Stimulated activated CD4-positive, alpha-beta T cell treated with anti-CD3 and anti-CD28 coated beads, Interleukin-12 subunit alpha, Interleukin-12 subunit beta, amount 100 ng/mL, for 4 hours (primary cell): ENCODE results near the gene SERPINA12.
A peak's percentile ranks its signal among the peaks of the same experiment; 100 is the strongest.

ENCODE experiments used
- DNase-seq: peaks from one replicate; pipeline ENCODE4 v3.0.0-alpha.2; 2020

The SERPINA12 gene

GRCh38 chr14:94509356-94509755, at the start of gene SERPINA12:
Gene SERPINA12 (minus strand): TSS chr14:94509469. CDS start chr14:94498397, 11,072 bp downstream.
- no peak for DNase-seq

- no peak for DNase-seq
These were observed 49.6 kb upstream of the SERPINA12 start for GRCh38 chr14:94558842-94559241.

GRCh38 chr14:94557327-94557726, 48.1 kb upstream of the SERPINA12 start:
- DNase-seq: no peak

GRCh38 chr14:94555991-94556390, 46.7 kb upstream of the SERPINA12 start:
- no peak for DNase-seq

GRCh38 chr14:94550041-94550440, 40.8 kb upstream of the SERPINA12 start:
- DNase-seq: no peak

GRCh38 chr14:94548999-94549985, 40.0 kb upstream of the SERPINA12 start:
- peak; percentile 63 for DNase-seq

- DNase-seq: no peak
These were observed 39.1 kb upstream of the SERPINA12 start for GRCh38 chr14:94548131-94548998.

GRCh38 chr14:94547726-94548125, 38.5 kb upstream of the SERPINA12 start:
- DNase-seq: no peak

DNA sequence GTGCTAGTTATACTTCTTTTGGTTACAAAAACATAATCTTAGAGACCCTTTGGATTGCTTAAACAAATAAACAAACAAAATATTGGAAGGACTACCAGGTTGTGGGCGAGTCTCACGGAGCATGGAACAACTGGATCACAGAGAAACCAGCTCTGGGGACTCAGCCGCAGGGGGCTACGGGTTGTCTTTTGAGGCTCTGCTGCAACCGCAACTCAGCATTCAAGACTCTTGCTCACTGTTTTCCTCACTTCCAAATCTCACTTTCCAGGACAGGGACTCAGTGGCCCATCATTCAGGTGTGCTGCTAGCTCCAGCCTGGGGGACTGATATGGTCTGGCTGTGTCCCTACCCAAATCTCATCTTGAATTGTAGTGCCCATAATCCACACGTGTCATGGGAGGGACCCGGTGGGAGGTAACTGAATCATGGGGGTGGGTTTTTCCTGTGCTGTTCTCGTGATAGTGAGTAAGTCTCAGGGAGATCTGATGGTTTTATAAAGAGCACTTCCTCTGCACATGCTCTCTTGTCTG, 37.9 kb upstream of the SERPINA12 start:
- no peak for DNase-seq

DNA sequence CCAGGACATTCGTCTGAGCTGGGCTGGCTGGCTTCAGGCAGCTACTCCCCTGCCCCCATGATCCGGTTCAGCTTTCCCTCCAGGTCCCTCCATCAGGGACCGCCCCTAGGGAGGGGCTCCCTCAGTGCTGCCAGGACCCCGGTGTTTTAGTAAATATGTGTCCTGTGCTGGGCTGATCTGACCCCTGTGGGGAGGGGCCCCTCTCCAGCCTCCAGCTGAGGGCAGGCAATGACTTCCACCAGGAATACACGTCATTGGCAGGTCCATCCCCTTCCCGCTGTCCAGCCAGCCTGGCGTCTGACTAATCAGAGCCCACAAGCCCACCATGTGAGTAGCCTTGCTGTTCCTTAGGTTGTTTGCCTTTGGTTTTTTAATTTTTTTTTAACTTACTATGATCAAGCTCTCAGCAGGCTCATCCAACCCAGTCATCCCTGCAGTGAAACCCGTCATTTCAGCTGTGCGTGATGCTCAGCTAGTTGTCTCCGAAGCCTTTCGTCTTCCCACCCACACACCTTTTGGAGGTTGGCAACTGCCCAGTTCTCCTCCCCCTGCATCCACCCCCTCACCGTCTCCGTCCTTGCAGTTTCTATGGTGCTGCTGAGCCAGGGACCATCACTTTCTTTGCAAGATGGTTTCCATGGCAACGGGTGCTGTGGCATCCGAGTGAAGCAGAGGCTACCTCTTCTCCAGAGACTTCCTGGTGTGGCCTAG, 36.0 kb upstream of the SERPINA12 start:
- DNase-seq: no peak

DNA sequence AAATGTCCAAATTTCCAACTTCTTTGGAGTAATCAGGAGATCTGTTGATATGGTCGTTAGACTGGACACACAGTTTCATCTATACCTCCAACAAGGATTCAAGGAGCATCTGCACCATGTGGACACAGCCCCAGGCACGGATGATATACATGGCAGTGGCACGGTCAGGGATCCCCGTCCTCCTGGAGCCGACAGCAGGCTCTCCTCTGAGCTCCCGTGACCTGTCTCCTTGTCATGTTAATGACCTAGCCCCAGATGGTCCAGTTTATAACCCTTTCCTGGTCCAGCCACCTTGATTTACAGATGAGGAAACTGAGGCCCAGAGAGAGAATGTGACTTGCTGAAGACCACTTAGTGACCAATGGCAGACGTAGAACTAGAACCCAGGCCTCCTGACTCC, 35.5 kb upstream of the SERPINA12 start:
- no peak for DNase-seq

DNA sequence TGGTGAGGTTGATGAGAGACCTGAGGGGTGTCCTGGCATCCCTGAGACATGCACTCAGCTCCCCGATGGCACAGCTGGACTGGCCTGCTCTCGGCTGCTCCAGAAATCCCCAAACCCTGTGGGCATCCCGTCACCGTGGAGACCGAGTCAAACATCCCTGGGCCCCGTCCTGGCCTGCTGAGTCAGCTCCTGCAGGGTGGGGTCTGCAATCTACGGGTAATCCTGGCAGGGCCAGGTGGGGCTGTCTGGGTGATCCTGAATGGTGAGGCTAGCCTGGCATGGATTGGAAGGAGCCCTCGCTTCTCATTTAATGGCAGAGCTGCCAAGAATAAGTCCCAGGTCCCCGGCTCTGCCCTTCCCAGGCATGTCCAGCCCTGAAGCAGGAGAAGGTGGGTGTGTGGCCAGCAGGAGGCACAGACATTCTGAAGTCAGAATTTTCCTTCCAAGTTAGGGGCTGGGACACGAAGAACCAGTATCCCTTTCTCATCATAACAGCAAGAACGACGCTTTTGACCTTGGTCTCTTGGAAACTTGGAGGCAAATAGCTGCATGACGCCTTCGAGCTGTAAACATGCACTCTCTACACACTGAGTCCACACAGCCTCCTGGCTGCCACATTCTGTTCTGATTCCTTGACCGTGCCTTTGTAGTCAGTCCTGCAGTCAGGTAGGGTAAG, 34.3 kb upstream of the SERPINA12 start:
- no peak for DNase-seq

DNA sequence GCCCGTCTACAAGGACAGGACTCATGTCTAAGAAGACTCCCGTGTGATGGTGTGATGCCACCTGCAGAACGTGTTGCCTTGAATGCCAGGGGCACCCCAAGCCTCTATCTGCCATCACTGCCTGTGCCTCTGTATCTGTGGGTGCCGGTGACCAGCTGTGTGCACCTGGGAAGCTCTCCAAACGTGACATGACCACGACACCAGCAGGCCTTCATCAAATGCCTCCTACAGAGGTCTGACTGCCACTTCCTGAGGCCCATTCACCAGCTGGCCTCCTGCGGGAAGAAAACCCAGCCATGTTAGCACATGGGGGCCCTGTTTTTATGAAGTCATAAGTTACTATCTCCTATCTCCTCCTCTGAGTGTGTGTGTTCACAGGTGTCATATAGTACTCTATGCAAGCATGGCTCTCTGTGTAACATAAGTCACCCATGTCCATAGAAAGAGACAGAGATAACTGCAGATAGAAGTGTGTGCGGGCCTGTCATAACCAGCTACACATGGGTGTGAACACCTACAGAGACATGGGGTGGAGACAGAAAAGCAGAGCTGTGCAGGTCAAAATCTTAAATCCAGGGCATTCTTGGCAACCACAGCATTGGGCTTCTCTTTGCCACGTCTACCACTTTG, 33.7 kb upstream of the SERPINA12 start:
- DNase-seq: no peak

DNA sequence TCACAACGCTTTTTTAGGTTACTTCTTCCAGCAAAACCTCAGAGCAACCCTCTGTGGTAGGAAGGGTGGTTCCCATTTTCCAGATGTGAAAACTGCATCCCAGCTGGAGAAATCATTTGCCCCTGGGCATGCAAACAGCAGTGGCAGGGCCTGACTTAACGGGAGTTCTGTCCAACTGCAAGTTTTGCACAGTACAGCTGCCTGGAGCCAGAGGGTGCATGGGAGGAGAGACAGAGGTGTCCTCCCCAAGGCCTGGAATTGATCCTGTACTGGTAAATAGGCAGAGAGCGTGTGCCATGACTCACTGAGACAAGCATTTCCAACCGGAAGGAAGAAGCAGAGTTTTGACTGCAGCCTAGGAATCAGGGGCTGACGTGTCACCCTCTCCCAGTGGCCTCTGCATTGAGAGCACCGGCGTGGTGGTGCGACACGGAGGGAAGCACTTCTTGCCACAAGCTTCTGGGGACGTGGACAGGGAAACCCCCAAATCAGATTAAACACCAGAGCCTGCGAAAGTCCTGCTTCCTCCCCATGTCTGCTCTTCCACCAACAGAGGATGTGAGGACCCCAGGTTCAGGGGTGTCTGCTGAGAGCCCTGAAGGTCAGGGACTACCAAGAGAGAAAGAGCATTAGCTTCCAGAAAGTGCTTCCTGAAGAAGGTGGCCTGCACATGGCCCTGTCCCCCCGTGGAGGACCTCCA, 33.0 kb upstream of the SERPINA12 start:
- no peak for DNase-seq

DNA sequence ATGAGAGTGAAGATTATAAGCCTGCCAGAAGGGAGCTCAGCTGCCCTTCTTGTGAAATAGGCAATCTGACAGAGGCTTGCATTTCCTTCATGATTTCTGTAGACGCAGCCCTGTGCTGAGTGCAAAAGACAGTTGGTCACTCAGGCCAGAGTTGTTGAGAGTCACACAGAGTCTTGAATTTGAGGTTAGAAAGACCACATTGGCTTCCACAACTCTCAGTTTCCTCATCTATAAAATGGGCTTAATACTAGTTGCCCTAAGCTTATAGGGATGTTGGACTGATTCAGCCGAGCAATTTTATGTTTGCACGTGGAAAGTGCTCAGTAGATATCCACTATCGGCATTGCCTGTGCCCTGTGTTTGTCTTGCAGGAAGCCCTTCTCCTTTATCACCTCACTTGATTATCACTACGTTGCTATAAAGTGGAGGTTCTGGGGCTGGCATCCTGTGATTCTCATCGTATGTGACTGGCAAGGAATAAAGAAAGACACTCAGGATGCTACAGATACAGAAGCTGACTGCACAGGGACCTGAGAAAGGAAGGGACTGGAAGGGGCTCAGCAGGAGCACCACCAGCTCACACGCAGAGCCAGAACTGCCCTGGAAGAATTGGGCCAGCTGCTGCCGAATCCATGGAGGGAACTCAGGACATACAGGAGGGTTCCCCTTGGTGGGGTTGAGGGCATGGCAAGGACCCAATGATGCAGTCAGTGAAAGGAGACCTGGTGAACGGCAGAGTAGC, 32.1 kb upstream of the SERPINA12 start:
- DNase-seq: no peak

- DNase-seq: no peak
These were observed 30.9 kb upstream of the SERPINA12 start for GRCh38 chr14:94540031-94540794.

DNA sequence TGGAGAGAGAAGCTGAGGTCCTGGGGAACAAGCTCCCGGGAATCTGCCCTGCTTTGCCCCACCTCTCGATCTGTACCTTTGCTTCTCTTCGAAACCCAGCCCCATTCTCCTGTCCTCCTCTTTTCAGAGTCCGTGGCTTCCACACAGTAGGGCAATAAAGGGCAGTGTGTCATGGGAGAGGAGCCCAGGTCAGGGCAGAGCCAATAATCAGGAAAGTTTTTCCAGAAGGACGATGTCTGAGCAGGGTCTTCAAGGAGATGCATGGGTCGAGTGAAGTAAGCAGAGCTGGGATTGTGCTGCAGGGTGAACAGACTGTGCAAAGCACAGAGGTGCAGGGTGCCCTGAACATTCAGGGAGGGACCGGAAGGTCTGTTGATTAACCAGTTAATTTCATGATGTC, 29.9 kb upstream of the SERPINA12 start:
- DNase-seq: no peak

GRCh38 chr14:94538070-94538740, 28.9 kb upstream of the SERPINA12 start:
- no peak for DNase-seq

DNA sequence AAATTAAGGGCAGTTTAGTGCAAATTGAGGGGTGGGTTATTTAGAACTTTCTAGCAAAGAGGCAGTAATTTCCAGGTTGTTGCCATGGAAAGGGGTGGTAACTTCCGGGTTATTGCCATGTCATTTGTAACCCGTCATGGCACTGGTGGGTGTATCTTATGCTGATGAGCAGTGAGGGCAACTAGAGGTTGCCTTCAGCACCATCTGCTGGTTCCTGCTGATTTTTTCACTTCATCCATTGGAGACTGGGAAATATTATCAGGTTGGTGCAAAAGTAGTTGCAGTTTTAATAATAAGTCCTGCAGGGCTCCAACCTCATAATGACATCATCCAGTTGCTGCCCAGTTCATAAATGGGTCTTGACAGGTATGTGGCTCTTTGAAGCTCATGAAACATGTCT, 27.6 kb upstream of the SERPINA12 start:
- no peak for DNase-seq
